ENCODE measurements around the gene ARHGEF17.
A peak's percentile ranks its signal among the peaks of the same experiment; 100 is the strongest.

The ARHGEF17 gene

DNA sequence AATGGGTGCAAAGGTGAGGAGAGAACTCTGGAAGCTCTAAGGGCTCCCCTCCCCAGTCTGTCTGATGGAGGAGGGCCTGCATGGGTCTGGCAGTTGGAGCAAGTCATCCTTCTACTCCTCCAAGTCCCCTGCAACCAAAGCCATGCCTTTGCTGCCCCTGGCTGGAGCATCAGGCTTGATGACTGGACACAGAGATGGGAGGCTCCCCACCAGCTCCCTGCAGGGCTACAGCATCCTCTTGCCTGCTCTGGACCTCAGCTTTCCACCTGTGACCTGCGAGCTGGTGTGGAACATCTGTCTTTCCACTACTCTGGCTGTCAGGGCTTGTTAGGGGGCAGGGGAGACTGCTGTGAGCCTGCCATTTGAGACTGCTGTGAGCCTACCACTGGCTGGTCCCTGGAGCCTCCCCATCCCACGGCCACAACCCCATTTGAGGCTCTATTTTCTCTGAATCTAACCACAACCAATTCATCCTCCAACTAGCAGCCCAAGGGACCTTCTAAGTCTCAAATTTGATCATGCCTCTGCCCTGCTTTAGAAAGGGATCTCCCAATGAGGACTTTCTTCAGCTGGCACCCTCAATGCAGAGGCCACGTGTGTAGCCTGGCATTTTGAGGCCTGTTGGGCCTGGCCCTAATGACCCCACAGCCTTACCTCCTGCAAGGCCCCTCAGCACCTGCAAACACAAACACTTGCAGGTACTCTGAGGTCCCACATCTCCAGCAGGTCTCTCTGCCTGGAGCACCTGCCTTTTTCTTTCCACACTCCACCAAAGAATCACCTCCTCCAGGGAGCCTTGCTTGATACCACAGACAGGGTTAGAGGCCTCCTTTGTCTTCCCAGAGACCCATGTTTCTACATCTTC is 26.0 kb upstream of the ARHGEF17 start:
- no peak for TF ChIP-seq CTCF (IDR thresholded peaks at IDR 0.05; ENCODE audit: low read length, missing control alignments)
- no peak for DNase-seq (ENCODE audit: low read depth)
- H3K4me3 ChIP-seq (replicated peaks; ENCODE audit: low read depth, low read length), result no peak overlapping the region

GRCh38 chr11:73283276-73284000 is 24.6 kb upstream of the ARHGEF17 start:
- no peak overlapping the region for H3K4me3 ChIP-seq (replicated peaks; ENCODE audit: low read depth, low read length)
- DNase-seq (ENCODE audit: low read depth), result no peak
- TF ChIP-seq CTCF (IDR thresholded peaks at IDR 0.05; ENCODE audit: low read length, missing control alignments), result no peak

GRCh38 chr11:73284106-73284505 is 24.0 kb upstream of the ARHGEF17 start:
- no peak for TF ChIP-seq CTCF (IDR thresholded peaks at IDR 0.05; ENCODE audit: low read length, missing control alignments)
- no peak for DNase-seq (ENCODE audit: low read depth)
- H3K4me3 ChIP-seq (replicated peaks; ENCODE audit: low read depth, low read length), result no peak overlapping the region

DNA sequence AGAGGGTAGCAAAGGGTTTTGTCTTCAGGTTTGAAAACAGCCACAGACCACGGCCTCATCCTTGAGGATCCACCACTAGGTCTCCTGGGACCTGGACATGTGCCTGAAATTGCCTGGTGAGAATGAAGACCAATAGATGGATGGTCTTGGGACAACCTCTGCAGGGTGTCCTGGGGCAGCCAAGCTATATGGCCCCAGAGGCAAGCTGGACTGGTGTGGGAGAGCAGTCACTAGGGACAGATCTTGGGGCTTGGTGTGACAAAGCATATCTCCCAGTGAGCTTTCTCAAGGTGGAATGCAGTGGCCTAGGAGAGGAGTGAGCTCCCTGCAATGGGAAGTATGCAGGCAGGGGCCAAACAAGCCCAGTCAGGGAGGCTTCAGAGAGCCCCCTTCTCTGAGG is 22.4 kb upstream of the ARHGEF17 start:
- no peak for TF ChIP-seq CTCF (IDR thresholded peaks at IDR 0.05; ENCODE audit: low read length, missing control alignments)
- H3K4me3 ChIP-seq (replicated peaks; ENCODE audit: low read depth, low read length), result no peak overlapping the region
- no peak for DNase-seq (ENCODE audit: low read depth)

GRCh38 chr11:73286240-73286810 is 21.8 kb upstream of the ARHGEF17 start:
- H3K4me3 ChIP-seq (replicated peaks; ENCODE audit: low read depth, low read length), result no peak overlapping the region
- no peak for TF ChIP-seq CTCF (IDR thresholded peaks at IDR 0.05; ENCODE audit: low read length, missing control alignments)
- no peak for DNase-seq (ENCODE audit: low read depth)

DNA sequence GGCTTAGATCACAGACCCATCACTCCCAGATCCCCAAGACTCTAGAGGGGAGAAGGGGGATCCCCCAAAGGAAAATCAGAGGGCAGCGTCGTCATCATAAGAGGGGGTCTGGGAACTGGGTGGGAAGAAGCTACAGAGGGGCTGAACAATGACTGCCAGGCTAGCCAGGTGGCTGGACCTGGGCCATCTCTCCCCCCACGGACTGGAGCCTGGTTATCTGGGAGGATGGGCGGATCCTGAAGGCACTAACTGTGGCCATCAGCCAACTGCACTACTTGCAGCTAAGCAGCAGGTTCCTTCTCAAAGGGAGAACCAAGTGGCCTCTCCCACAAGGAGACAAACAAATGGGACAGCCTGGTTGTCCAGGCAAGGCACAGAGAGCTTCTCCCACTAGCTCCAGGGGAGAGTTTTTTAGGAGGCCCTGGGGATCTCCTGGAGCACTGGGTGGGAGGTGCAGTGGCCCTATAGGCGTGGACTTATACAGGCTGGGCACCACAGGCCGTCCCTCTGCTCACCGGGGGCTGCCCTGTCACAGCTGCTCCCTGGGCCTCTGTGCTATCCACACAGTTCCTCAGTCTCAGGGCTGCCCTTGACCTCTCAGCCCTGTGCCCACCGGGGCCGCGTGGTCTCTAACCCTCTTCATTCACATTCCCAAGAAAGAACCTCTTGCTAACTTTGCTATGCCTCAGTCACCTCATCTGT is 20.5 kb upstream of the ARHGEF17 start:
- TF ChIP-seq CTCF (IDR thresholded peaks at IDR 0.05; ENCODE audit: low read length, missing control alignments), result no peak
- no peak overlapping the region for H3K4me3 ChIP-seq (replicated peaks; ENCODE audit: low read depth, low read length)
- peak; percentile 22 for DNase-seq (ENCODE audit: low read depth)
